Lung (tissue), 12 donors: ENCODE data around the gene PRAMEF1. TPM values are rescaled to one million over a fixed set of nuclear protein-coding genes. Genes with fewer than 3 reads are reported as not detected.

ENCODE experiments used
- ATAC-seq: fragments of 200-7000 bp; cut with Tn5 transposase; one replicate; pipeline ENCODE4 v1.9.1; 2020; ENCODE audit warnings: moderate number of reproducible peaks; ENCODE audit not compliant: insufficient read depth, low FRiP score
- DNase-seq, 3 donors: peaks; one replicate each; pipeline ENCODE4 v3.0.0-alpha.2; 2013 to 2017
- H3K27ac ChIP-seq, 2 donors: one replicate each; pipeline ENCODE4 v1.5.1; 2013; ENCODE audit warnings: mild to moderate bottlenecking in 2 of 2, moderate library complexity in 2 of 2, control low read depth in 1 of 2, inconsistent platforms in 1 of 2, low read depth in 1 of 2, low read length in 1 of 2
- H3K27me3 ChIP-seq, 3 donors: one replicate each; pipeline ENCODE4 v1.5.1; 2013; ENCODE audit warnings: low read length in 2 of 3; ENCODE audit not compliant: control insufficient read depth in 3 of 3, insufficient read depth in 3 of 3
- H3K36me3 ChIP-seq, 4 donors: one replicate each; pipeline ENCODE4 v1.5.1; 2013; ENCODE audit warnings: low read length in 4 of 4, mild to moderate bottlenecking in 1 of 4, moderate library complexity in 1 of 4; ENCODE audit not compliant: control insufficient read depth in 4 of 4, insufficient read depth in 4 of 4
- H3K4me1 ChIP-seq, 5 donors: one replicate each; pipeline ENCODE4 v1.5.1; 2013; ENCODE audit warnings: low read length in 5 of 5, mild to moderate bottlenecking in 2 of 5, moderate library complexity in 1 of 5; ENCODE audit not compliant: control insufficient read depth in 5 of 5, insufficient read depth in 5 of 5
- H3K4me3 ChIP-seq: one replicate; pipeline ENCODE4 v1.5.1; 2013; ENCODE audit warnings: mild to moderate bottlenecking, control low read depth, moderate library complexity
- H3K9ac ChIP-seq, 2 donors: one replicate each; pipeline ENCODE4 v1.5.1; 2013; ENCODE audit warnings: low read length in 2 of 2, control low read depth in 1 of 2; ENCODE audit not compliant: insufficient read depth in 1 of 2
- H3K9me3 ChIP-seq, 4 donors: one replicate each; pipeline ENCODE4 v1.5.1; 2013; ENCODE audit warnings: low read length in 3 of 4, mild to moderate bottlenecking in 1 of 4, moderate library complexity in 1 of 4; ENCODE audit not compliant: control insufficient read depth in 4 of 4, insufficient read depth in 3 of 4
- WGBS, 2 donors: extraction: QIAGEN DNeasy Blood & Tissue Kit; methylation state at CpG; one replicate each; pipeline ENCODE4 v1.1.7; 2013; 5-methylcytosine and 5-hydroxymethylcytosine counted together
- polyA plus RNA-seq, 2 donors: library from polyadenylated mRNA; stranded (reverse); fragments of 200-250 nt; gene quantifications; one replicate each; pipeline ENCODE4 v1.2.1, GENCODE V29; 2013
- total RNA-seq, 2 donors: library from RNA; depleted of rRNA in 1 of 2; stranded (reverse); fragments of >200 nt in 1 of 2; gene quantifications; one replicate each; pipeline ENCODE4 v1.2.1, GENCODE V29; 2014 to 2021
- TF ChIP-seq, protein P1 (sequence below): IDR thresholded peaks from 2 replicates; pipeline ENCODE4 v1.5.1; 2012; ENCODE audit warnings: mild to moderate bottlenecking; ENCODE audit errors: control extremely low read depth, extremely low read depth
- donor health status: control.
- donor health status: control.
- donor health status: Bipolar disorder and iron deficiency.
- donor health status: healthy.
- donor health status: DM: yes; HTN: yes; CAD: no.

Gene PRAMEF1
- total and polyA plus RNA-seq, 4 donors: not detected

DNA sequence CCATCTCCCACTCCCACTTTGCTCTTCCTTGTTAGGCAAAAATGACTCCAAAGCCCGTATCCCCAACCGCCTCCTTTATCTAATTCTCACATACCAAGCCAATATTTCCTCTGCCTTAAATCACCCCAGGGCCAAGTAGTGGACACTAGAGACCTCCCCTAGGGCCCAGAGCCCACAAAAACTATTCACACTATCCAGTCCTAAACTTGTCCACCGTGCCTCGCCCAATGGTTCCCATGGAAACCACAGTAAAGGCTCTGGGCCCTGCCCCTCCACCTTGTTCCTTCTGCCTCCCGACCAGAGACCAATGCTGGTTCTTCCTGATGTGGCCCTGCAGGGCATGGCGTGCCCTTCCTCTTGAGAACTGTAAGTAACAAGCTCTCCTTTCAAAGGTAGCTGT lies 33.4 kb upstream of the PRAMEF1 start:
- Histone ChIP-seq H3K9ac (no peak overlapping the region), H3K9me3 (no peaks in the 10 kb centered on the region), H3K4me1 (no peaks in the 10 kb centered on the region), H3K4me3 (no peak overlapping the region), H3K27me3 (no peaks in the 10 kb centered on the region), H3K36me3 (no peaks in the 10 kb centered on the region), H3K27ac (no peak overlapping the region)
- DNase-seq (no peak), ATAC-seq (no peak)
- WGBS, 2 donors: 71 to 74% methylated on average over 6 of the region's 6 CpGs
- TF ChIP-seq, protein P1, sequence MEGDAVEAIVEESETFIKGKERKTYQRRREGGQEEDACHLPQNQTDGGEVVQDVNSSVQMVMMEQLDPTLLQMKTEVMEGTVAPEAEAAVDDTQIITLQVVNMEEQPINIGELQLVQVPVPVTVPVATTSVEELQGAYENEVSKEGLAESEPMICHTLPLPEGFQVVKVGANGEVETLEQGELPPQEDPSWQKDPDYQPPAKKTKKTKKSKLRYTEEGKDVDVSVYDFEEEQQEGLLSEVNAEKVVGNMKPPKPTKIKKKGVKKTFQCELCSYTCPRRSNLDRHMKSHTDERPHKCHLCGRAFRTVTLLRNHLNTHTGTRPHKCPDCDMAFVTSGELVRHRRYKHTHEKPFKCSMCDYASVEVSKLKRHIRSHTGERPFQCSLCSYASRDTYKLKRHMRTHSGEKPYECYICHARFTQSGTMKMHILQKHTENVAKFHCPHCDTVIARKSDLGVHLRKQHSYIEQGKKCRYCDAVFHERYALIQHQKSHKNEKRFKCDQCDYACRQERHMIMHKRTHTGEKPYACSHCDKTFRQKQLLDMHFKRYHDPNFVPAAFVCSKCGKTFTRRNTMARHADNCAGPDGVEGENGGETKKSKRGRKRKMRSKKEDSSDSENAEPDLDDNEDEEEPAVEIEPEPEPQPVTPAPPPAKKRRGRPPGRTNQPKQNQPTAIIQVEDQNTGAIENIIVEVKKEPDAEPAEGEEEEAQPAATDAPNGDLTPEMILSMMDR: no peak

DNA sequence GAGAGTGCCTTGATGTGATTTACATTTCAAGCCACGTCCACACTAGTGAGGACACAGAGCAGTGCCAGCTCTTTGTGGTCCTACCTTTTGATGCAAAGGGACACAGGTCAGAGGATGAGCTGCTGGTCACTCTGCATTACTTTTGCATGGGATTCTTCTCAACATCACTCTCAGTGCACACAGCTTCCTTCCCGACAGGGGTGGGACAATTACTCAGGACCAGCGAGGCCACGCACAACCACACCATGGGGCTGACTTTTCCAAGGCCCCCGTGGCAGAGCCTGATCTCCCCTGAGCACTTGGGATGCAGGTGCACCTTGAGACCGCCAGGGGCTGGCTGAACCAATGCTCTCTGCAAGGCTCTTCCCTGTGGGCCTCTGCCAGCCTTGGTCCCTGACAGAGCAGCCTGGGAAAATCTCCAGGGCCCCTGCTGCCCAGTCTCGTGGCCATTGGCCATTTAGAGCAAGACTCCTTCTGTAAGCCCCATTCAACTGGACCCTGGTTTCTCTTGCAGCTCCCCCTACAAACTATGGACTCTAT lies 30.9 kb upstream of the PRAMEF1 start:
- DNase-seq: no peak
- Histone ChIP-seq H3K9ac (no peak overlapping the region), H3K27ac (no peak overlapping the region), H3K9me3 (no peaks in the 10 kb centered on the region), H3K36me3 (no peaks in the 10 kb centered on the region), H3K4me3 (no peak overlapping the region), H3K27me3 (peaks cover 0 to 4% (median 0%) of the 10 kb centered on the region in 3 donors), H3K4me1 (no peaks in the 10 kb centered on the region)
- ATAC-seq: no peak
- 58 to 70% methylated on average over 7 of the region's 7 CpGs for WGBS, 2 donors
- TF ChIP-seq, protein P1: no peak

DNA sequence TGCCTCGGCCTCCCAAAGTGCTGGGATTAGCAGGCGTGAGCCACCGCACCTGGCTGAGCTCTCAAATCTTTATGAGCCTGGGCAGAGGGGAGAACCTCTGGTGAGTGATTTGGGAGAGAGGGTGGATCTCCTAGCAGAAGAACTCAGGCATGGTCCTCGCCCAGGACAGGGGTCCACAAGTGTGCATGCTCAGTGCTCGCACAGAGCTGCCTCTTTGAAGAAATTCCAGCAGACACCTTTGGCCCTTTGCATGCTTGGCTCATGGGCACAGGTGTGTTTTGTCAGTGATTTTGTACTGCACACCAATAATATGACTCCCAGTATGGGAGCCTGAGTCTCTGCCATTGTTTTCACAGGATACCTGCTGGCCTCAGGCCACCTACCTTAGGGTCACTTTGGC lies 29.4 kb upstream of the PRAMEF1 start:
- H3K27ac ChIP-seq: no peak overlapping the region
- H3K4me3 ChIP-seq: no peak overlapping the region
- DNase-seq (no peak), ATAC-seq (no peak)
- peaks cover 0 to 4% (median 0%) of the 10 kb centered on the region in 3 donors for H3K27me3 ChIP-seq
- TF ChIP-seq, protein P1: no peak
- H3K9ac ChIP-seq: no peak overlapping the region
- no peaks in the 10 kb centered on the region for H3K4me1 ChIP-seq
- H3K36me3 ChIP-seq: no peaks in the 10 kb centered on the region
- WGBS, 2 donors: 82 to 86% methylated on average over 5 of the region's 5 CpGs
- no peaks in the 10 kb centered on the region for H3K9me3 ChIP-seq

DNA sequence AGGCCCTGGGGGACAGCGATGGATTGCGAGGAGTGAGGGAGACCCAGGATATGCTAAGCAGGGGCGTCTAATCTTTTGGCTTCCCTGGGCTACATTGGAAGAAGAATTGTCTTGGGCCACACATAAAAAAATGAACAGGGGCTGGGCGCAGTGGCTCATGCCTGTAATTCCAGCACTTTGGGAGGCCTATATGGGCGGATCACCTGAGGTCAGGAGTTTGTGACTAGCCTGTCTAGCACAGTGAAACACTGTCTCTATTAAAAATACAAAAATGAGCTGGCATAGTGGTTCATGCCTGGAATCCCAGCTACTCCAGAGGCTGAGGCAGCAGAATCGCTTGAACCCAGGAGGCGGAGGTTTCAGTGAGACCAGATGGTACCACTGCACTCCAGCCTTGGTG lies 28.4 kb upstream of the PRAMEF1 start:
- ATAC-seq (no peak), DNase-seq (no peak)
- WGBS, 2 donors: 86 to 95% methylated on average over 7 of the region's 7 CpGs
- no peaks in the 10 kb centered on the region for H3K9me3 ChIP-seq
- H3K36me3 ChIP-seq: no peaks in the 10 kb centered on the region
- no peak overlapping the region for H3K9ac ChIP-seq
- H3K27ac ChIP-seq: no peak overlapping the region
- peaks cover 0 to 4% (median 0%) of the 10 kb centered on the region in 3 donors for H3K27me3 ChIP-seq
- TF ChIP-seq, protein P1: no peak
- no peak overlapping the region for H3K4me3 ChIP-seq
- H3K4me1 ChIP-seq: no peaks in the 10 kb centered on the region
